ENCODE measurements around the gene NLN.

- TF ChIP-seq CTCF (IDR thresholded peaks at IDR 0.05) (no peak), POLR2A (IDR thresholded peaks at IDR 0.05) (no peak)
Measured at GRCh38 chr5:65822710-65823109, 100.7 kb downstream of the NLN start.

All from thyroid gland (tissue), 4 donors.